T-helper 1 cell (primary cell): Measurements from ENCODE around the gene PILRA.
"Not testable (repeated sequence)": the region's sequence is repeated elsewhere in the genome, so short reads cannot be mapped to it uniquely, and the experiment has no call there.

Source experiments
- DNase-seq, 5 donors: peaks; one replicate each; pipeline ENCODE4 v3.0.0-alpha.2; 2012 to 2020

PILRA gene

DNA sequence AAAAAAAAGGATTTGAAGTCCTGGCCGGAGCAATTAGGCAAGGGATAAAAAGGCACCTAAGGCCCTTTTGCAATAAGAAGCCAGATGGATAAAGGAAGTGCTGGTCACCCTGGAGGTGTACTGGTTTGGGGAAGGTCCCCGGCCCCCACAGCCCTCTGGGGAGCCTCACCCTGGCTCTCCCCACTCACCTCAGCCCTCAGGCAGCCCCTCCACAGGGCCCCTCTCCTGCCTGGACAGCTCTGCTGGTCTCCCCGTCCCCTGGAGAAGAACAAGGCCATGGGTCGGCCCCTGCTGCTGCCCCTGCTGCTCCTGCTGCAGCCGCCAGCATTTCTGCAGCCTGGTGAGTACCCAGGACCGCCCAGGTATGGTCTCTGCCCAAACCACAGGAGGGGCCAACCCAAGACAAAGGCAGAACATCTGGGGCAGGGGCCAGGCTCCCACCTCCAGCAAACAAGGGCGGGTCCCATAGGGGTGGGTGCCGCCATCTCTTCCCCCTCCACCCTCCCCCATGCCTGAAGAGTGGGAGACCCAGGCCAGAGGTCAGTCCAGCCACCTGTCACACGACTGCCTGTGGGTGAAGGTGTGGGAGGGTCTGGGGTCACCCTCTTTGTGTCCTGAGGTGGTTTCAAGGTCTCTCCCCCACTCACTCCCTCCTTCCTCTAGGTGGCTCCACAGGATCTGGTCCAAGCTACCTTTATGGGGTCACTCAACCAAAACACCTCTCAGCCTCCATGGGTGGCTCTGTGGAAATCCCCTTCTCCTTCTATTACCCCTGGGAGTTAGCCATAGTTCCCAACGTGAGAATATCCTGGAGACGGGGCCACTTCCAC is 15.0 kb upstream of the PILRA start, which contains the start of gene PILRB:
PILRB (plus strand) TSS at position 91 of the 830 bp plus-strand sequence; CDS start at position 277, 186 bp downstream.
- DNase-seq: no peak

DNA sequence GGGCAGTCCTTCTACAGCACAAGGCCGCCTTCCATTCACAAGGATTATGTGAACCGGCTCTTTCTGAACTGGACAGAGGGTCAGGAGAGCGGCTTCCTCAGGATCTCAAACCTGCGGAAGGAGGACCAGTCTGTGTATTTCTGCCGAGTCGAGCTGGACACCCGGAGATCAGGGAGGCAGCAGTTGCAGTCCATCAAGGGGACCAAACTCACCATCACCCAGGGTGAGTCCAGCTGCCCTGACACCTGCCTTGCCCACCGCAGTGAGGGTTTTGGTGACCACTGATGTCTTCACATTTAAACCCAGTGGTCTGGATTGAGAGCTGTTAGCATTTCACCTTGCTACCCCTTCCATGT is 14.5 kb upstream of the PILRA start:
- DNase-seq: no peak

DNA sequence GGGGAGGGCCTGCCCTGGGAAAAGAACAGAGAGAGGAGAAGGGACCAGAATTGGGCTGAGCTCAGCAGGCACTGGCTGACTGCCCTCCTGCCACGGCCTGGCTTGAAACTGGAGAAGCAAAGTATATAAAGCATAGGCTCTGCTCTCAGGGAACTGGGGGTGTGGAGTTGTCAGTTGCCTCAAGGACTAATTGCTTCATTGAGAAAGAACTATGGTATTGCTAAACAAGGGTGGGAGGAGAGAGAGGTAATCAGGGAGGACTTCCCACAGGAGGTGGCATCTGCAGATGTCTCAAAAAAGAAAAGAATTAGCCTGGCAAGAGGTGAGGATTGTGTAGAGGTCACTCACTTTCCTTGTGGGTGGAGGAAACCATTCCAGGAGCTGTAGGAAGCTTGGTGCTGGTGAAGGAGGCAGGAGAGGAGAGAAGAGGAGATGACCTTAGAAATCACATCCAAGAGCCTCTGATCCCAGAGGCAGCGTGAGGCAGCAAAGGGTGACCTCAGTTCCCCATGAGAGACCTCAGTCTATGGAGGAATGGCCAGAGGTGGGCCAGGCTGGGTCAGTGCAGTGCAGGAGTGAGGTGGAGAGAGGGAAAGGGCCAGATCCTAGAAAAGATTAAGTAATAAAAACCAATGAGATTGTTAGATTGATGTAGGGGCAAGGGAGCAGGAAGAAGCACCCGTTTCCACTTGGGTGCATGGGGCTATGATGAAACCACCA is 13.0 kb upstream of the PILRA start:
- no peak for DNase-seq

DNA sequence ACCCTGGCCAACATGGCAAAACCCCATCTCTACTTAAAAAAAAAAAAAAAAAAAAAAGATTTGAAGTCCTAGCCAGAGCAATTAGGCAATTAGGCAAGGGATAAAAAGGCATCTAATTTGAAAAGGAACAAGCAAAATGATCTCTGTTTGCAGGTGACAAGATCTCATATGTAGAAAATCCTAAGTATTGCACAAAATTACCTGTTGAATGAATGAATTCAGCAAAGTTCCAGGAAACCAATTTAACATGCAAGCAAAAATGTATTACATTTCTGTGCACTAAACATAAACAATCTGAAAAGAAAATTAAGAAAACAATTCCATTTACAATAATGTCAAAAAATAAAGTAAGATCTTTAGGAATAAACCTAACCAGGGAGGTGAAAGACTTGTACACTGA is 10.2 kb upstream of the PILRA start:
- no peak for DNase-seq

DNA sequence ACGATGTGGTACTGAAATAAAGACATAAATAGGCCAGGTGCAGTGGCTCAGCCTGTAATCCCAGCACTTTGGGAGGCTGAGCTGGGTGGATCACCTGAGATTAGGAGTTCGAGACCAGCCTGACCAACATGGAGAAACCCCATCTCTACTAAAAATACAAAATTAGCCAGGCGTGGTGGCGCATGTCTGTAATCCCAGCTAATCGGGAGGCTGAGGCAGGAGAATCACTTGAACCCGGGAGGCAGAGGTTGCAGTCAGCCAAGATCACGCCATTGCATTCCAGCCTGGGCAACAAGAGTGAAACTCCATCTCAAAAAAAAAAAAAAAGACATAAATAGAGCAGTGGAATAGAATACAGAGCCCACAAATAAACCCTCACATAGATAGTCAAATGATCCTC is 9.5 kb upstream of the PILRA start:
- not testable (repeated sequence) for DNase-seq

DNA sequence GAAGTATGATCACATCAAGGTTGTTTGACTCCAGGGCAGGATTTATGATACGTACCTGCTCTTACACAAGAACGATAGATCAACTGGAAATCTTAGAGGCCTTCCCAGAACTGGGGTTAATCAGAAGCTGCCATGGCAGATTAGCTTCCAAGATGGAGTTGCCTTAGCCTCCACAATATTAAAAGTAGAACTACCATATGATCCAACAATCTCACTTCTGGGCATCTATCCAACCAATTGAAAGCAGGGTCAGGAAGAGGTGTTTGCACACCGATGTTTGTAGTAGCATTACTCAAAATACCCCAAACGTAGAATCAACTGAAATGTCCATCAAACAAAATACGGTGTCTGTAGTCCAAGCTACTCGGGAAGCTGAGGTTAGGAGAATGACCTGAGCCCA is 8.8 kb upstream of the PILRA start:
- DNase-seq: no peak

DNA sequence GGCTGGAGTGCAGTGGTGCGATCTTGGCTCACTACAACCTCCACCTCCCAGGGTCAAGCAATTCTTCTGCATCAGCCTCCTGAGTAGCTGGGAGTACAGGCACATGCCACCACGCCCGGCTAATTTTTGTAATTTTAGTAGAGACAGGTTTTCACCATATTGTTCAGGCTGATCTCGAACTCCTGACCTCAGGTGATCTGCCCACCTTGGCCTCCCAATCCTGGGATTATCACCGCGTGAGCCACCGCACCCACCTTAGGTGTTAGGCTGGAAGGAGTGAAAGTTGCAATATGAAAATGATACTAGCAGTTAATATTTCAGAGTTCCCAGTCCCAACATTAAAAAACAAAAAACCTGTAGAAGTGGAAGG is 7.3 kb upstream of the PILRA start:
- DNase-seq: not testable (repeated sequence)

DNA sequence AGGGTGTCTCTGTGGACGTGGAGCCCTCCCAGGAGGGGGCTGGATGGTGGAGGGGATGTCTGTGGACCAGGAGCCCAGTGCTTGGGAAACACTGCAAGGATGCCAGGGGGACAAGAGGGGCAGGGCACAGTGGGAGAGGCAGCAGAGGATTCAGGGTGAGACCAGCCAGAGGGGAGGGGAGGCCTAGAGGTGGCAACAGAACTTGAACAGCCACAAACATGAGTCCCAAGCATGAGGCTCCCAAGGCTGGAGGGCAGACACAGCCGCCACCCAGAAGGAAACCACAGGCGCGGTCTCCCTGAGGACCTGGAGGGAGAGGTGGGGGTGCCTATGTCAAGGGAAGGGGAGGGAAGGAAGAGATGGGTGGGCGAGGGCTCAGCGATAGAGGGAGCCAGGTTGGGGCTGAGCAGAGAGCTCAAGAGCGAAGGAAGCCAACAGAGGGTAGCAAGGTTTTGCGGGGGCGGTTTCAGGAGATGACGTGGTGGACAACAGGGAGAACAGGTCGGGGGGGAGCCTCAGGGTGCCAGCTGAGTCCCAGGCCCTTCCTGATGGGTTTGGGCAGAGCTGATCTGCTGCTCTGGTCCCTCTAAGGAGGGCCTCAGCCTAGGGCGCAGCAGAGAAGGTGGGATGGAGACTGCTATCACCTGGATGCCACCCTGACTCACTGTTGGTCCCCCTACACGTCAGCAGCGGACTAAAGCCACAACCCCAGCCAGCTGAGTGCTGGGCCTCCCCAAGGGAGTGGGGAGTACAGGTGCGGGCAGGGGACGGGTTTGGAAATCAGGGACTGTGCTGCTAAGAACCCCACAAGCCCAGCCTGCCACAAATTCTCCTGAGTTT is 6.7 kb upstream of the PILRA start:
- no peak for DNase-seq

DNA sequence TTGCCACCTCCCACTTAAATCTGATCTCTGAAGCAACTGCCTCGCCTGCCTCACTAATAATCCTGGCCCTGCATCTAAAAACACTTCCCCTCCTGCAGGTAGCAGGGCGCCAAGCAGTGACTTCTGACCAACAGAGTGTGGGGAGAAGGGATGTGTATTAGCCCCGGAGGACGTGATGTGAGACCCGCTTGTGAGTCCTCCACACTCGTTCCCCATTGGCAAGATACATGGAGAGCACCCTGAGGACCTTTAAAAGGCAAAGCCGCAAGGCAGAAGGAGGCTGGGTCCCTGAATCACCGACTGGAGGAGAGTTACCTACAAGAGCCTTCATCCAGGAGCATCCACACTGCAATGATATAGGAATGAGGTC is 6.1 kb upstream of the PILRA start:
- no peak for DNase-seq

DNA sequence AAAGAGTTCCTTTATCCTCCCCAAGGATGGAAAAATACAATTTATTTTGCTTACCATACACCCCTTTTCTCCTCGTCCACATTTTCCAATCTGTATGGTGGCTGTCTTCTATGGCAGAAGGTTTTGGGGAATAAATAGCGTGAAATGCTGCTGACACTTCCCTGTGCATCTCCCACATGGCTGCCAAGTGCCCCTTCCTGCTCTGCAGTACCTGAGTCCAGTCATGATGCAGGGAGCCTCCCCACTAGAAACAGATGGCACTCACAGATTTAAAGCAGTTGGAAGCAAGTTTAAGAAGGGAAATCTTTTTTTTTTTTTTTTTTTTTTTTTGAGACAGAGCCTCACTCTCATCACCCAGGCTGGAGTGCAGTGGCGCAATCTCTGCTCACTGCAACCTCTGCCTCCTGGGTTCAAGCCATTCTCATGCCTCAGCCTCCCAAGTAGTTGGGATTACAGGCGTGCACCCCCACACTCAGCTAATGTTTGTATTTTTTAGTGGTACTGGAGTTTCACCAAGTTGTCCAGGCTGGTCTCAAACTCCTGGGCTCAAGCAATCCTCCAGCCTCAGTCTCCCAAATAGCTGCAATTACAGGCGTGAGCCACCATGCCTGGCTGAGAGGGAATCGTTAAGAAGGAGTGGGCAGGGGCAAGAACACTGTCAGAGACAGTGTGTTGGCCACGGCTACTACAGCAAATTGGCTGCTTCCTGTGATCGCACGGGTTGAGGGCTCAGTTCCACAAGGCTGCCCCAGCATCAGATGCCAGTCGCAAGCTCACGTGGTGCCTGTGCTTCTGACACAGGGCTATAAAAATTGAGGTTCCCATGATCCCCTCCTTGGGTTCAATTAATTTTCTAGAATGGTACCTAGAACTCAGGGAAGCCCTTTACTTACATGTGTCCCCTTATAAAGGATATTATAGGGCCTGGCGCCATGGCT is 5.3 kb upstream of the PILRA start:
- no peak for DNase-seq

DNA sequence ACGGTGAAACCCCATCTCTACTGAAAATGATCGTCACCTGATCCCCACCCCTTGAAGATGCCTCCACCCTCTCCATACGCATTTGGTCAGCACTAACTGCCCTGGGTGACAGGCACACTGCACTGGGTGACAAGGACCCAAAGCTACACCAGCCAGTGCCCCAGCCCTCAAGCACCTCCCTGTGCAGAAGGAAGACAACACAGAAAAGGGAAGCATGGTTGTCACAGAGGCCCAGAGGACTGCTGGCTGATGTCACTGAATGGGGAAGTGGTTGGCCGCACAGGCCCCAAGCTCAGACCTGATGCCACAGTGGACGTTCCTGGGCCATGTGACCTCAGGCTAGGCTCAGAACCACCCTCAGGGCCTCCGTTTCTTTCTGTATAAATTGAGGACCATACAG is 4.2 kb upstream of the PILRA start:
- DNase-seq: no peak

DNA sequence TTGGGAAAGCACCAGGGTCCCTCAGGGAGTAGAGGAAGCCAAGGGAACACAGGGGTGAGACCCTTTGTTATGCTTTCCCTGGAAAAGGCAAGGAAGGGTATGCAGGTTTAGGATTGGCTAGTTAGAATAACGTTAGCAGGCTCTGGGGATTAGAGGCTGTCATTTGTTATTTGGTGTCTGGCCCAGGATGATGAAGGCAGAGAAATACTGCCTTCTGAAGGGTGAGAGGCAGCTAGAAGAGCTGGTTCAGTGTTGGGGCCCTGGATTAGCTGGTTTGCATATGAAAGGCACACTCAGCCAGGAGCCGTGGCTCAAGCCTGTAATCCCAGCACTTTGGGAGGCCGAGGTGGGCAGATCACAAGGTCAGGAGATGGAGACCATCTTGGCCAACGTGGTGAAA is 3.0 kb upstream of the PILRA start:
- no peak for DNase-seq

DNA sequence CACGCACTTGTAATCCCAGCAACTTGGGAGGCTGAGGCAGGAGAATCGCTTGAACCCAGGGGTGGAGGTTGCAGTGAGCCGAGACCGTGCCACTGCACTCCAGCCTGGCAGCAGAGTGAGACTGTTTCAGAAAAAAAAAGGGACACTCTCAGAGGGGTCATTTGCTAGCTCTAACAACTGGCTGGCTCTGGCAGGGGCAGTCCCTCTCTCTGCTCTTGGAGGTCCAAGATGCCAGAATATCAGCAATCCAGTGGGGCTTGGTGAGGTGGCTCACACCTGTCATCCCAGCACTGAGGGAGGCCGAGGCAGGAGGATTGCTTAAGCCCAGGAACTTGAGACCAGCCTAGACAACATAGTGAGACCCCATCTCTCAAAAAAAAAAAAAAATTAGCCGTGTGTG is 2.5 kb upstream of the PILRA start:
- no peak for DNase-seq

DNA sequence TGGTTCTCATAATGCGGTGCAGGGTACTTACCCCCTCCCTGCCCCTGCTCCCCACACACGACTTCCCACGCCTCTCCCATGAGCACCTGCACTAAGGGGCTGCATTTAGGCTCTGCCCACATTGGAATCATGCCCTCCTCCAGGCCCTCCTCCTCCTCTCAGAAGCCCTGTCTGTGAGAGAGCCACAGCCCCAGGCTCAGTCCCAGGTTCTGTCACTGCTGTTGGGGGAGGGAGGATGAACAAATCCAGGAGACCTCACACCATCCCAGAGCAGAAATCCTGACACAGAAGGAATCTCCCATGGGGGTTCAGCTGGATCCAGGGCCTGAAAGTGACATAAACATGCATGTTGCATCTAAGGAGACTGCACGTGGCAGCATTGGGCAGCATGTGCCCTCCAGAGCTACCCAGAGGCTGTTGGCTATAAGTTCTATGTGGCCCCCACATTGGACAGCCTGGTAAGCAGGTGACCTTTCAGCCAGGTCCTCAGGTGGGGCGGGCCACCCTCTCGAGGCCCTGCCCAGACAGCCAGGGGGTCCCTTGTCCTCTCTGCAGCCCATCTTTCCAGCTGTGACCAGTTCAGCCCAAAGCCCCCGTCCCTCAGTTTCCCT is 1.6 kb upstream of the PILRA start:
- DNase-seq: no peak

DNA sequence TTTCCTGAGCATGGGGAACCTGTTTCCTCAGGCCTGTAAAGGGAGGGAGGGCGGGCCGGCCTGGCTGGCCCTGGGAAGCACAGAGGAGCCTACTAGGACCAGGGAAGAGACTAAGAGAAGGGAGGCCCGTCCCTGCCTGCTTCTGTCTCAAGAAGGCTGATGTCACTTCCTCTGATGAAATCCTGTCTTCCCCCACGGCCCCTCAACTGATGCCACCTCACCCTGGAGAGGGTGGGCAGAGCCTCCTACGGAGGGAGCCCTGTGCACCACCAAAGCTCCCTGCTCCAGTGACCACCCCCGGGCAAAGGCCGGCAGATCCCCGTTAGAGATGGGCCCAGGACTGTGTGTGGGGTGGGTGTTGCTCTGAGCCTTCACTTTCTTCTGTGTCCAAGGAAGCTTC is 1.0 kb upstream of the PILRA start:
- peak in 1 of 5 donors; percentile 28 for DNase-seq

DNA sequence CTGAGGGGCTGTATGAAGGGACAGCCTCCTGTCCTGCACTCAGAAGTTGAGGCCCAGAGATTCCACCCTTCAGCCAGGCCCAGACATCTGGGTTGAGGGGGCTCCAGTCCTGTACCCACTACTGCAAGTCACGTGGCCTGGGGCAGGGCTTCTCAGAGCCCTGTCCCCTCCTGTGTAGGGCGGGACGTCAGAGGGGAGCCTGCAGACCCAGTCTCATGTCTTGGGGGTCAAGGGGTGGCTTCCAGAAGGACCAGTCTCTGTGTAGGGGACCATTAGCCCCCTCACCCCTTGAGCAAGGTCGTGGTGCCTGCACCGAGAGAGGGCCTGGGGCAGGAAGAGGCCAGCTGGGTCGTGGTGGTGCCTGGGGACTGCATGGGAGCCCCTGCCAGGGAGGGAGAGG is 593 bp upstream of the PILRA start:
- DNase-seq: no peak

DNA sequence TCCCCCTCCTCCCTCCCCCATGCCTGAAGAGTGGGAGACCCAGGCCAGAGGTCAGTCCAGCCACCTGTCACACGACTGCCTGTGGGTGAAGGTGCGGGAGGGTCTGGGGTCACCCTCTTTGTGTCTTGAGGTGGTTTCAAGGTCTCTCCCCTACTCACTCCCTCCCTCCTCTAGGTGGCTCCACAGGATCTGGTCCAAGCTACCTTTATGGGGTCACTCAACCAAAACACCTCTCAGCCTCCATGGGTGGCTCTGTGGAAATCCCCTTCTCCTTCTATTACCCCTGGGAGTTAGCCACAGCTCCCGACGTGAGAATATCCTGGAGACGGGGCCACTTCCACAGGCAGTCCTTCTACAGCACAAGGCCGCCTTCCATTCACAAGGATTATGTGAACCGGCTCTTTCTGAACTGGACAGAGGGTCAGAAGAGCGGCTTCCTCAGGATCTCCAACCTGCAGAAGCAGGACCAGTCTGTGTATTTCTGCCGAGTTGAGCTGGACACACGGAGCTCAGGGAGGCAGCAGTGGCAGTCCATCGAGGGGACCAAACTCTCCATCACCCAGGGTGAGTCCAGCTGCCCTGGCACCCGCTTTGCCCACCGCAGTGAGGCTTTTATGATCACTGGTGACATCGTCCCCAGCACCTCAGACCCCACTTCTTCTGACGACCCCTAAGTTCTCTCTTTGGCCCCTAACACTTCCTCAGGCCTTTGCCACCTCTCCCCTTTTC is 747 bp downstream of the PILRA start:
- not testable (repeated sequence) for DNase-seq

DNA sequence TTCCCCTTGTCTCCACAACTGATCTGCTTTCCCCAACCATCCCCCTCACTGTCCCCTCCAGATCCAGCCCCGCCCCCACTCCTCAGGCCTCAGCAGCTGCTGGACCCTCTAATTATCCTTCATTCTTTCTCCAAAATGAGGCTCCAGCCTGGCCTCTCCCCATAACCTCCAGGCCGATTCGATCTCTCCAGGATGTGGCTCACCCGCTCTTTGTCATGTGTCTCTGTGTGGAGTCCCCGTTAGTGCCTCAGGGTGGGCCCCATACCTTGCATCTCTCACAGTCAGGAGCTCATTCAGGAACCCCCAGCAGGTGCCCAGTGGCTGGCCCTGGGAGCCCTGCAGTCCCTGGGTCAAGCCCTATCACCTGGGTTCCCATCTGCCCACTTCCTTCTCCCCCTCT is 1.3 kb downstream of the PILRA start:
- DNase-seq: no peak

DNA sequence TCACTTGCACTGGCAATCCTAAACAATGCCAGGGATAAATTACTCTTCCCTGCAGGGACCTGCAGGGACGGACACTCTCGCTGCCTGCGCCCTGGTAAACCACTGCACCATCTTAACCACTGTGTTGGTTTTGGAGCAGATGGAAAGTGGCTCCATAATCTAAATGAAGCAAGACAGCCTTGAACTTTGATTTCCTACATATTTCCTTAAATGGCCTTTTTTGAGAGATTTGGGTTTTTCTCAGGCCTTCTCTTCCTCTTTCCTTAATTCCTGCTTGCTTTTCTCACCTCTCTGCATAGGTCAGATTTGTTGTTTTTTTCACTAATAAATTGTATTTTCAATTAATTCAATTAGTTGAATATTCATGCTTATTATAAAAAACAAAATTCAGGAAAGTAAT is 2.8 kb downstream of the PILRA start:
- no peak for DNase-seq

DNA sequence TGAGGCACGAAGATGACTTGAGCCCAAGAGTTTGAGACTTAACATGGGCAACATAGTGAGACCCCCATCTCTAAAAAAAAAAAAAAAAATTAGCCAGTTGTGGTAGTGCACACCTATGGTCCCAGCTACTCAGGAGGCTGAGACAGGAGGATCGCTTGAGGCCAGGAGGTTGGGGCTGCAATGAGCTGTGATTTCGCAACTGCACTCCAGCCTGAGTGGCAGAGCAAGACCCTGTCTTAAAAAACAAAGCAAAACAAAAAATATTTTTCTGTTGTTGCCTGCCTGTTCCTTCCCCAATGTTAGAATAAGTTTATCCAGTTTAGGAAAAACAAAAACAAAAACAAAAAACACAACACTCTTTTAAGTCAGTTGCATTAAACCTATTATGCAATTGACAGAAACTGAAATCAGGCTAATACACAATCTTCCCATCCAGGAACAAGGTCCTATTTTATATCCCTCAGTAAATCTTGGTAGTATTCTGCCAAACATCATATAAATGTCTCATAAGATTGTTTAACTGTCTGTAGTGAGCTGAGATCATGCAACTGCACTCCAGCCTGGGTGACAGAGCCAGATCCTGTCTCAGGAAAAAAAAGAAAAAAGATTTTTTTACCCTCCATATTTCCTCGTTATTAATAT is 4.9 kb downstream of the PILRA start:
- no peak for DNase-seq

DNA sequence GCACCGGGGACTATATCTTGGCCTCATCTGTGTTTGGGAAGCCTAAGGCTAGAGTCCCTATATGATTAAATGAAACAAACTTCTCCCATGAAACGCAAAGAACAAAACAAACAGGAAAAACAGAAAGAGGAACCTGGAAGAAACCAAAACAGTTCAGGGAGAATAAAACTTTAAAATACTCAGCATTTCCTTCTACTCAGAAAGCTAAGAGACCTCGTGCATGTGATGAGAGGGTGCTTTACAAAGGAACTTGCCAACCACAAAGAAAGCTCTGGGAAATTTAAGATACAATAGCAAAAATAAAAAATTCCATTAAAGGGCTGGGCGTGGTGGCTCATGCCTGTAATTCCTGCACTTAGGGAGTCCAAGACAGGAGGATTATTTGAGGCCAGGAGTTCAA is 6.9 kb downstream of the PILRA start:
- DNase-seq: no peak
